HG03521 (cell line): ENCODE measurements around the gene PRDM4.
"Not testable (repeated sequence)": the region's sequence is repeated elsewhere in the genome, so short reads cannot be mapped to it uniquely, and the experiment has no call there.

Experiments
- ATAC-seq: cut with Tn5 transposase; IDR thresholded peaks from one replicate; pipeline ENCODE4 v1.9.1; 2021; ENCODE audit warnings: mild to moderate bottlenecking, moderate library complexity; ENCODE audit not compliant: unreplicated experiment

Gene PRDM4

GRCh38 chr12:107705522-107705921 lies 55.4 kb downstream of the PRDM4 start:
- not testable (repeated sequence) for ATAC-seq

GRCh38 chr12:107704041-107704440 lies 56.9 kb downstream of the PRDM4 start:
- ATAC-seq = no peak

GRCh38 chr12:107702106-107702505 lies 58.8 kb downstream of the PRDM4 start:
- no peak for ATAC-seq

GRCh38 chr12:107695772-107696171 lies 65.2 kb downstream of the PRDM4 start:
- not testable (repeated sequence) for ATAC-seq

GRCh38 chr12:107685360-107686248 lies 75.3 kb downstream of the PRDM4 start, which contains the start of gene PWP1:
PWP1 (plus strand) TSS chr12:107685799; CDS start chr12:107685900, 101 bp downstream.
- ATAC-seq = peak; percentile 87

DNA sequence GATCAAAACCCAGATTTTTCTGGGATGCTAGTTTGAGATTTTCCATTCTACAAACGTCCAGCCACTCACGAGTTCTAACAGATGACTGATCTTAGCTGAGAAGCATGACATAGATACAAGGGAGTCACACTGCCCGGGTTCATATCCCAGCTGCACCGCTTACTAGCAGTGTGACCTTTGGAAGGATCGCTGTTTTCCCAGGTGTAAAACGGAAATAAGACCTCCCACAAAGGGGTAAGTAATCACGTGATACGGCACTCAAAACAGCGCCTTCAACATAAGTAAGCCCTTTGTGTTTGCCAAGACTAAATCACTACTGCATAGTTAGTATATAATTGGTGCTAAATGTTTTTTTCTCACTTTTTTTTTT lies 76.0 kb downstream of the PRDM4 start:
- ATAC-seq = no peak

GRCh38 chr12:107684029-107684795 lies 76.7 kb downstream of the PRDM4 start:
- no peak for ATAC-seq
